KMS-11 (cell line): Measurements from ENCODE around the gene TRIM21.
"Not testable (repeated sequence)": the region's sequence is repeated elsewhere in the genome, so short reads cannot be mapped to it uniquely, and the experiment has no call there.

Source experiments
- H2AFZ ChIP-seq: fragments of 200-600 bp; sonication (generic); 2 replicates; pipeline ENCODE4 v1.6.1; 2016; ENCODE audit warnings: antibody characterized with exemption, mixed run types, low read depth
- H3K27ac ChIP-seq: fragments of 200-600 bp; sonication (generic); 2 replicates; pipeline ENCODE4 v1.6.1; 2016; ENCODE audit warnings: mild to moderate bottlenecking, mixed run types
- H3K27me3 ChIP-seq: fragments of 200-600 bp; sonication (generic); 2 replicates; pipeline ENCODE4 v1.6.1; 2017; ENCODE audit warnings: mild to moderate bottlenecking, low read depth, mixed run types, moderate library complexity; ENCODE audit not compliant: insufficient read depth
- H3K36me3 ChIP-seq: fragments of 200-600 bp; sonication (generic); 2 replicates; pipeline ENCODE4 v1.6.1; 2017; ENCODE audit warnings: mild to moderate bottlenecking, mixed run types; ENCODE audit not compliant: insufficient read depth
- H3K4me1 ChIP-seq: fragments of 200-600 bp; sonication (generic); 2 replicates; pipeline ENCODE4 v1.6.1; 2016; ENCODE audit warnings: mild to moderate bottlenecking, low read depth, mixed run types; ENCODE audit not compliant: poor library complexity, severe bottlenecking
- H3K4me2 ChIP-seq: fragments of 200-600 bp; sonication (generic); 2 replicates; pipeline ENCODE4 v1.7.0; 2016; ENCODE audit warnings: mild to moderate bottlenecking, mixed run types
- H3K4me3 ChIP-seq: fragments of 200-600 bp; sonication (generic); IDR thresholded peaks from 2 replicates; pipeline ENCODE4 v1.6.1; 2017; ENCODE audit warnings: low read depth, low read length, mixed read lengths; ENCODE audit not compliant: insufficient read depth
- H3K79me2 ChIP-seq: fragments of 200-600 bp; sonication (generic); 2 replicates; pipeline ENCODE4 v1.6.1; 2016; ENCODE audit warnings: low read depth, mixed run types; ENCODE audit not compliant: insufficient read depth
- H3K9ac ChIP-seq: fragments of 200-600 bp; sonication (generic); 2 replicates; pipeline ENCODE4 v1.6.1; 2016; ENCODE audit warnings: mild to moderate bottlenecking, mixed run types
- H4K20me1 ChIP-seq: fragments of 200-600 bp; sonication (generic); 2 replicates; pipeline ENCODE4 v1.6.1; 2016; ENCODE audit warnings: mild to moderate bottlenecking, mixed run types; ENCODE audit not compliant: insufficient read depth
- CTCF ChIP-seq: fragments of 200-600 bp; sonication (generic); conservative IDR thresholded peaks from 2 replicates; pipeline ENCODE4 v1.6.1; 2017; ENCODE audit warnings: low read depth, mild to moderate bottlenecking, antibody characterized with exemption, low read length, moderate library complexity, mixed read lengths

The TRIM21 gene

DNA sequence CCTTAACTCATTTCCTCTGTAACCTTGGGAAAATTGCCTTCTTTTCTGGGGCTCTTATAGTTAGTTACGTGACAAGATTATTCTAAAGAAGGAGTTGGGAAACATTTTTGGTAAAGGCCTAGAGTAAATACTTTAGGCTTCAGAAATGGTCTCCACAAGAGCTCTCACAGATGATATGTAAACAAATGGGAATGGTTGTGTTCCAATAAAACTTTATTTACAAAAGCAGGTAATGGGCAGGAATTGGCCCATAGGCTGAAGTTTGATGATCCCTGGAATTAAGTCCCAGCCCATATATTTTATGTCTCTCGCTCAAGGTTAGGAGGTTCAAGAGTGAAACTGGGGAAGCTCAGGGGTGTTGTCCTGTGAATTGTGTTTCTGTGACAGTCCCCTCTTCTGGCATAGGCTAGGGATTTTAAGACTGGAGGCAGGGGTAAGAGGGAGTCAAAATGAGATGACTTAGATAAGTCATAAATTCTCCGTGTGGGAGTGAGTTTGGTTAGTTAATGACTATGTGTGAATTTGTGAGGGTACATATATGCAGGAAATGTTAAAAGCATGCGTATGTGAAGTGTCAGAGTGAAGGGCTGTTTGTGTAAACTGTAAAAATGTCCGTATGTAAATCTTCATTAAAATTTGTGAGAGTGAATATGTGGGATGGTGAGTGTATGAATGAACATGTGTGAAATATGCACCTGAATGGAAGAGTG is 17.9 kb downstream of the TRIM21 start:
- H3K27ac ChIP-seq: no peak overlapping the region
- H3K4me2 ChIP-seq: no peak overlapping the region
- no peaks in the 10 kb centered on the region for H3K36me3 ChIP-seq
- no peak overlapping the region for H3K4me3 ChIP-seq
- no peaks in the 10 kb centered on the region for H4K20me1 ChIP-seq
- no peak overlapping the region for H2AFZ ChIP-seq
- H3K27me3 ChIP-seq: no peaks in the 10 kb centered on the region
- H3K9ac ChIP-seq: no peak overlapping the region
- TF ChIP-seq CTCF: no peak
- no peaks in the 10 kb centered on the region for H3K4me1 ChIP-seq
- no peaks in the 10 kb centered on the region for H3K79me2 ChIP-seq

- Histone ChIP-seq H4K20me1 (no peaks in the 10 kb centered on the region), H3K79me2 (no peaks in the 10 kb centered on the region), H3K4me2 (no peak overlapping the region), H3K27ac (no peak overlapping the region), H3K27me3 (no peaks in the 10 kb centered on the region; the same call in 1 of the 2 replicates), H3K36me3 (no peaks in the 10 kb centered on the region), H2AFZ (no peak overlapping the region), H3K4me3 (no peak overlapping the region), H3K9ac (no peak overlapping the region), H3K4me1 (no peaks in the 10 kb centered on the region)
- no peak for TF ChIP-seq CTCF
Measured at GRCh38 chr11:4370166-4370565, 23.3 kb downstream of the TRIM21 start.

DNA sequence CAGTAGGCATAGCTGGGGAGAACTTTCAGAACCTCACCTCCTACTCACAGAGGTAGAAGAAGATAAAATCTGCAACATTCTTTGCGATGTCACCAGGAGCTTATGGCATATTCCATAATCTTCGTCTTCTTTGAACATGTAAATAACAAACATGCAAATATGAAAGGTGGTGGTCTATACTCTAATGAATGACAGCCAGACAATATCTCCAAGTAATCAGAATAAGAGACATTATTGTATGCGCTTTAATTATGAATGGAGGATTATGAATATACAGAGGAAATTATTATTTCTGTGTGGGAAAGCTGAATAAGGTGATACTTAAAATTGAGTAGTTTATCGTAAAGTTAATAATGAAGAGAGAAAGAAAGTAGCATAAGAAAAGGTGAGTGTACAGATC is 25.2 kb downstream of the TRIM21 start, which contains the start of gene OR52B4:
Gene OR52B4 (minus strand): TSS at position 101 of the 400 bp plus-strand sequence. CDS start 91 bp downstream, at position 10.
- no peak within 1 kb of the TSS for H3K27ac ChIP-seq
- no peaks in the 10 kb centered on the region for H3K4me1 ChIP-seq
- no peak within 1 kb of the TSS for H3K4me2 ChIP-seq
- no peak within 1 kb of the TSS for H3K9ac ChIP-seq
- H3K4me3 ChIP-seq: no peak within 1 kb of the TSS
- no peaks in the 10 kb centered on the region for H4K20me1 ChIP-seq
- H2AFZ ChIP-seq: no peak within 1 kb of the TSS
- no peaks in the 10 kb centered on the region; the same call in 1 of the 2 replicates for H3K27me3 ChIP-seq
- H3K36me3 ChIP-seq: no peaks in the 10 kb centered on the region
- no peaks in the 10 kb centered on the region for H3K79me2 ChIP-seq
- TF ChIP-seq CTCF: no peak

- H3K9ac ChIP-seq, H3K27me3 ChIP-seq, H3K4me3 ChIP-seq, H3K27ac ChIP-seq, H2AFZ ChIP-seq, H3K4me1 ChIP-seq, H3K36me3 ChIP-seq, H4K20me1 ChIP-seq, H3K79me2 ChIP-seq, H3K4me2 ChIP-seq: not testable (repeated sequence)
Measured at GRCh38 chr11:4348142-4348541, 45.4 kb downstream of the TRIM21 start.

DNA sequence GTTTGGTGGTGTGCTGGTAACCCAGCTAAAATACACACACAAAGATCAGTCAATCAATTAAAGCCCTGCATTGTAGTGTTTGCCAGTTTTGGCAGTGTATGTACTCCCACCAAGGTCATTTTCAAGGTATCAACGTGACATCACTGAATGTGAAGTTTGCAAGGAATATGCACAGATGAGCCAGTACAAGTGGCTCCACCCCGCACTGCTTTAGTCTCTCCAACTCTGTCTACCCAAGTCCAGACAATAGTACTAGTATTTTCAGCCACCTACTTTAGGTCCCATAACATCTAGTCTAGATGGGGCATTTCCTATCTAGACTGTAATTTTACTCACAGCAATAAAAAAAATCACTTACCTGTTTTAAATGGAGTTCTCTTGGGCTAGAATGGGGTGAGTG is 48.1 kb downstream of the TRIM21 start:
- H3K27ac ChIP-seq, H4K20me1 ChIP-seq, H3K4me2 ChIP-seq, H3K27me3 ChIP-seq, H3K4me3 ChIP-seq, H3K36me3 ChIP-seq, H3K9ac ChIP-seq, H3K4me1 ChIP-seq, H3K79me2 ChIP-seq, H2AFZ ChIP-seq: not testable (repeated sequence)
